ENCODE data around the gene KLK7. TPM values are rescaled to one million over a fixed set of nuclear protein-coding genes. Genes with fewer than 3 reads are reported as not detected.

Gene KLK7
- total RNA-seq, 4 donors from 2014 or later = 48.3 to 418 (median 218) TPM

Other genes with a start within 250 kb of the KLK7 start
- not detected for gene GPR32, start 213.5 kb downstream of the KLK7 start, total RNA-seq
- gene ACP4, start 193.5 kb downstream of the KLK7 start, total RNA-seq = under 1 TPM in 2 of 4 donors, not detected in 2; 0.49 to 0.97 TPM
- 10 to 100 TPM; 34.3 to 58.3 (median 40.5) TPM for gene KLK1, start 160.1 kb downstream of the KLK7 start, total RNA-seq
- gene KLK15, start 150.3 kb downstream of the KLK7 start, total RNA-seq = not detected
- gene KLK3, start 129.0 kb downstream of the KLK7 start, total RNA-seq = 1 to 10 TPM in 1 of 4 donors, under 1 TPM in 3; 0.24 to 1.9 (median 0.67) TPM
- not detected for gene KLK2, start 110.5 kb downstream of the KLK7 start, total RNA-seq
- gene KLK4, start 72.5 kb downstream of the KLK7 start, total RNA-seq = 1 to 10 TPM in 1 of 4 donors, under 1 TPM in 1, not detected in 2; 0.83 to 1.6 TPM
- 100 to 1,000 TPM in 3 of 4 donors, 10 to 100 TPM in 1; 40.3 to 299 (median 177) TPM for gene KLK5, start 30.9 kb downstream of the KLK7 start, total RNA-seq
- 10 to 100 TPM in 1 of 4 donors, 1 to 10 TPM in 2, not detected in 1; 5.4 to 56.9 (median 9.0) TPM for gene KLK6, start 14.3 kb downstream of the KLK7 start, total RNA-seq
- 100 to 1,000 TPM in 1 of 4 donors, 10 to 100 TPM in 3; 19.7 to 126 (median 87.2) TPM for gene KLK8, start 17.7 kb upstream of the KLK7 start, total RNA-seq
- 10 to 100 TPM; 45.2 to 85.3 (median 53.9) TPM for gene KLK10, start 35.8 kb upstream of the KLK7 start, total RNA-seq
- 100 to 1,000 TPM; 173 to 372 (median 269) TPM for gene KLK11, start 42.7 kb upstream of the KLK7 start, total RNA-seq
- gene KLK12, start 51.1 kb upstream of the KLK7 start, total RNA-seq = 1 to 10 TPM in 2 of 4 donors, not detected in 2; 2.6 to 5.0 TPM
- gene KLK13, start 81.2 kb upstream of the KLK7 start, total RNA-seq = 10 to 100 TPM in 3 of 4 donors, 1 to 10 TPM in 1; 6.6 to 23.5 (median 16.5) TPM
- 10 to 100 TPM in 1 of 4 donors, 1 to 10 TPM in 3; 3.8 to 22.8 (median 5.2) TPM for gene KLK14, start 99.0 kb upstream of the KLK7 start, total RNA-seq
- gene CTU1, start 124.5 kb upstream of the KLK7 start, total RNA-seq = 10 to 100 TPM in 3 of 4 donors, 1 to 10 TPM in 1; 7.7 to 14.6 (median 12.9) TPM
- gene SIGLEC9, start 141.0 kb upstream of the KLK7 start, total RNA-seq = 1 to 10 TPM in 1 of 4 donors, under 1 TPM in 2, not detected in 1; 0.68 to 1.3 (median 0.83) TPM
- gene SIGLEC7, start 158.4 kb upstream of the KLK7 start, total RNA-seq = not detected
- 1 to 10 TPM in 3 of 4 donors, under 1 TPM in 1; 0.51 to 7.0 (median 2.4) TPM for gene CD33, start 241.2 kb upstream of the KLK7 start, total RNA-seq

All from suprapubic skin (tissue), 4 donors.